ENCODE measurements around the gene RETNLB. TPM values are rescaled to one million over a fixed set of nuclear protein-coding genes. Genes with fewer than 3 reads are reported as not detected.

RETNLB gene
- polyA plus RNA-seq, 1 experiment, result not detected

DNA sequence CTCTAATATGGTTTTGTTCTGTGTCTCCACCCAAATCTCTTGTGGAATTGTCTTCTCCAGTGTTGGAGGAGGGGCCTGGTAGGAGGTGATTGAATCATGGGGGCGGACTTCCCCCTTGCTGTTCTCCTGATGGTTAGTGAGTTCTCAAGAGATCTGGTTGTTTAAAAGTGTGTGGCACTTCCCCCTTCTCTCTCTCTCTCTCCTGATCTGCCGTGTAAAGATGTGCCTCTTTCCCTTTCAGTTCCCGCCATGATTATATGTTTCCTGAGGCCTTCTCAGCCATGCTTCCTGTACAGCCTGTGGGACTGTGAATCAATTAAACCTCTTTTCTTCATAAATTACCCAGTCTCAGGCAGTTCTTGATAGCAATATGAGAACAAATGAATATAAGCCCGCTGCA, 33.1 kb downstream of the RETNLB start:
- POLR2A ChIA-PET, result no interaction called here
- Histone ChIP-seq H3K27ac (ENCODE audit: low read depth, low read length) (no peak overlapping the region), H3K9me3 (ENCODE audit: control insufficient read depth, insufficient read depth, low read length) (no peaks in the 10 kb centered on the region), H3K4me3 (ENCODE audit: low read depth, low read length) (no peak overlapping the region), H3K27me3 (ENCODE audit: control insufficient read depth, insufficient read depth, low read length) (peaks cover 4% of the 10 kb centered on the region)
- TF ChIP-seq, protein P1, sequence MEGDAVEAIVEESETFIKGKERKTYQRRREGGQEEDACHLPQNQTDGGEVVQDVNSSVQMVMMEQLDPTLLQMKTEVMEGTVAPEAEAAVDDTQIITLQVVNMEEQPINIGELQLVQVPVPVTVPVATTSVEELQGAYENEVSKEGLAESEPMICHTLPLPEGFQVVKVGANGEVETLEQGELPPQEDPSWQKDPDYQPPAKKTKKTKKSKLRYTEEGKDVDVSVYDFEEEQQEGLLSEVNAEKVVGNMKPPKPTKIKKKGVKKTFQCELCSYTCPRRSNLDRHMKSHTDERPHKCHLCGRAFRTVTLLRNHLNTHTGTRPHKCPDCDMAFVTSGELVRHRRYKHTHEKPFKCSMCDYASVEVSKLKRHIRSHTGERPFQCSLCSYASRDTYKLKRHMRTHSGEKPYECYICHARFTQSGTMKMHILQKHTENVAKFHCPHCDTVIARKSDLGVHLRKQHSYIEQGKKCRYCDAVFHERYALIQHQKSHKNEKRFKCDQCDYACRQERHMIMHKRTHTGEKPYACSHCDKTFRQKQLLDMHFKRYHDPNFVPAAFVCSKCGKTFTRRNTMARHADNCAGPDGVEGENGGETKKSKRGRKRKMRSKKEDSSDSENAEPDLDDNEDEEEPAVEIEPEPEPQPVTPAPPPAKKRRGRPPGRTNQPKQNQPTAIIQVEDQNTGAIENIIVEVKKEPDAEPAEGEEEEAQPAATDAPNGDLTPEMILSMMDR (IDR thresholded peaks at IDR 0.05; ENCODE audit: low read depth, low read length), result no peak
- CTCF ChIA-PET, result no interaction called here
- DNase-seq (ENCODE audit: low read depth, low spot score), result no peak

DNA sequence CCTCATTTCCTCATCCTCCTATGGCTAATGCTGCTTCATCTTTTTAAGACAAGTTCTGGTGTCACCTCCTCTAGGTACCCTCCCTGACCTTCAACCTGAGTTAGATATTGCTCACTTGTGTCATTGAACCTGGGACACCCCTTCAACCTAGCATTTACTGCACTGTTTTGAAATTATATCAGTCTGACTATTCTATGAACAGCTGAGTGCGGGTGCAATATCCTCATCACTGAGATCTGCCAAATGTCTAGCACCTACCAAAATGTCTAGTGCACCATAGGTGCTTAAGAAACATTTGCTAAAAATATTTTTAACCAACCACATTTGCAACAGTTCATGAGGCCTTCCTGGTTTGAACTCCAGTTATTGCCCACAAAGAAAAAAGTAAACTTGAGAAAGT, 34.5 kb downstream of the RETNLB start:
- peaks cover 4% of the 10 kb centered on the region for H3K27me3 ChIP-seq (ENCODE audit: control insufficient read depth, insufficient read depth, low read length)
- TF ChIP-seq, protein P1 (IDR thresholded peaks at IDR 0.05; ENCODE audit: low read depth, low read length), result no peak
- no peak overlapping the region for H3K4me3 ChIP-seq (ENCODE audit: low read depth, low read length)
- ChIA-PET CTCF (no interaction called here), POLR2A (no interaction called here)
- H3K27ac ChIP-seq (ENCODE audit: low read depth, low read length), result no peak overlapping the region
- DNase-seq (ENCODE audit: low read depth, low spot score), result no peak
- no peaks in the 10 kb centered on the region for H3K9me3 ChIP-seq (ENCODE audit: control insufficient read depth, insufficient read depth, low read length)

DNA sequence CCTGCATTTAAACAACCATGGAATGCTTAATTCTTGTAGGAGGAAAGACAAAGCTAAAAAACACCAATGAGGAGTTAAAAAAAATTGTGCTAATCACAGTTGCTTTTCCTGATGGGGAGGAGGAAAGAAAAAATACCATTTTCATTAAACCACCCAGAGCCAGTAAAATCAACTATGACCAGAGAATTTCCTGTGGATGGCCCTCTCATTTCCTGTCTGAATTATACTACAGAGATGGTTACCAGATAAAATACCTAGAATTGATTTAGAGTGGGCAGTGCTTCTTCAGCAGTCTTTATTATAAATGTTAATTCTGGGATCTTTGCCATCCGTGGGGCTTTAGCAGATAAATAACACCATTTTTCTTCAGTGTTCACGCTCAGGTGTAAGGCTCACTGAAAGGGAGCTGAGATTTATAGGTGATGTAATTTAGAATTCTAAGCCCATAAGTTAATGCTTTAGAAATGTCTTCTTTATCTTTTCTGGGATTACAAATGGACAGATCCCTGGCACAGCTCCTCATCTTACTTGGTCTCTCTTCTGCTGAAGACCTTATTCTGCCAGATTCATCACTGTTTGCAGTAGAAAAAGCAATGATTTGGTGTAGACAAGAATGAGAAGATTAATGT, 37.9 kb downstream of the RETNLB start:
- CTCF ChIA-PET, result no interaction called here
- DNase-seq (ENCODE audit: low read depth, low spot score), result no peak
- no peak overlapping the region for H3K4me3 ChIP-seq (ENCODE audit: low read depth, low read length)
- POLR2A ChIA-PET, result no interaction called here
- TF ChIP-seq, protein P1 (IDR thresholded peaks at IDR 0.05; ENCODE audit: low read depth, low read length), result no peak
- peaks cover 4% of the 10 kb centered on the region for H3K27me3 ChIP-seq (ENCODE audit: control insufficient read depth, insufficient read depth, low read length)
- H3K27ac ChIP-seq (ENCODE audit: low read depth, low read length), result no peak overlapping the region
- H3K9me3 ChIP-seq (ENCODE audit: control insufficient read depth, insufficient read depth, low read length), result no peaks in the 10 kb centered on the region

DNA sequence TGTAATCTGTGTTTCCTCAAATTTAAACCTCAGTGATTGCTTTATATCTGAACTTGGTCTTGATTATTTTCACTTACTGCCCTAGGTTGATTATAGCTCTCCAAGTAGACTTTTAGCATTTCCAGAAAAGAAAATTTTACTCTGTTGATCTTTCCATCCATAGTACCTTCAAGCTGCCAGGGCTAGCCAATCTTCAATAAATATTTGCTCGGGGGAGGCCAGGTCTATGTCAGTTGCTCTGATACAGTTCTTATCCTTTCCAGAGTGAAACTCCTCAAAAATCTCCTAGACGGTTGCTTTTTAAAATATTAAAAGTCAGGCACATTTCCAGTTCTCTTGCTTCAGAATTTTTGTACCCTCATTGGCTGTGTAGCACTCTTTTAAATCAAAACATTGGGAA, 38.8 kb downstream of the RETNLB start:
- no peak overlapping the region for H3K4me3 ChIP-seq (ENCODE audit: low read depth, low read length)
- ChIA-PET CTCF (no interaction called here), POLR2A (no interaction called here)
- H3K9me3 ChIP-seq (ENCODE audit: control insufficient read depth, insufficient read depth, low read length), result no peaks in the 10 kb centered on the region
- no peak for DNase-seq (ENCODE audit: low read depth, low spot score)
- TF ChIP-seq, protein P1 (IDR thresholded peaks at IDR 0.05; ENCODE audit: low read depth, low read length), result no peak
- H3K27ac ChIP-seq (ENCODE audit: low read depth, low read length), result no peak overlapping the region
- peaks cover 3% of the 10 kb centered on the region for H3K27me3 ChIP-seq (ENCODE audit: control insufficient read depth, insufficient read depth, low read length)

DNA sequence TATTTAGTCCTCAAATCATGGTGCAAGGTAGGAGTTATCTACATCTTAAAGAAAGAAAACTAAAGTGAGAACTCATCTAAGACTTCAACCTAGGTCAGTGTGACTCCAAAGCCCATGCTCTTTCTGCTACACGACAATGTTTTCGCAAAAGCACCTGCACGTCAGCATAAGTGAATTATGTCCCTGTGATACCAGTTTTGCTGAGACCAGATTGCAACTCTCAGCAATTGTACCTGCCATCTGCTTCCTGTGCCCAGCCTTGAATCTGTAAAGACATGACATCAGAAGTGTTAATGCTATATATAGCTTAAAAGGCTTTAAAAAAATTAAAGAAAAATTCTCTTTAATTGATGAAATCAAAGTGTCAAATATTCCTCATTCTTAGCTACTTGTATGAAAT, 43.4 kb downstream of the RETNLB start:
- no peak overlapping the region for H3K27ac ChIP-seq (ENCODE audit: low read depth, low read length)
- ChIA-PET CTCF (no interaction called here), POLR2A (no interaction called here)
- no peaks in the 10 kb centered on the region for H3K27me3 ChIP-seq (ENCODE audit: control insufficient read depth, insufficient read depth, low read length)
- DNase-seq (ENCODE audit: low read depth, low spot score), result no peak
- TF ChIP-seq, protein P1 (IDR thresholded peaks at IDR 0.05; ENCODE audit: low read depth, low read length), result no peak
- no peak overlapping the region for H3K4me3 ChIP-seq (ENCODE audit: low read depth, low read length)
- H3K9me3 ChIP-seq (ENCODE audit: control insufficient read depth, insufficient read depth, low read length), result no peaks in the 10 kb centered on the region

Measured in AG04450 (cell line).